Endodermal cell (in vitro differentiated cells): ENCODE results near the gene NUFIP1. TPM values are rescaled to one million over a fixed set of nuclear protein-coding genes. Genes with fewer than 3 reads are reported as not detected.
A peak's percentile ranks its signal among the peaks of the same experiment; 100 is the strongest.

ENCODE experiments used
- DNase-seq: peaks from one replicate; pipeline ENCODE4 v3.0.0-alpha.2; 2017
- H3K27ac ChIP-seq: 2 replicates; pipeline ENCODE4 v1.5.1; 2013; ENCODE audit warnings: mild to moderate bottlenecking, low read depth, low read length, moderate library complexity
- H3K27me3 ChIP-seq: 2 replicates; pipeline ENCODE4 v1.6.1; 2013; ENCODE audit warnings: mild to moderate bottlenecking, low read length, moderate library complexity; ENCODE audit not compliant: insufficient read depth, control insufficient read depth, poor library complexity, severe bottlenecking
- H3K36me3 ChIP-seq: 2 replicates; pipeline ENCODE4 v1.7.0; 2013; ENCODE audit warnings: mild to moderate bottlenecking, low read length, moderate library complexity; ENCODE audit not compliant: control insufficient read depth, insufficient read depth
- H3K4me1 ChIP-seq: one replicate; pipeline ENCODE4 v1.7.0; 2013; ENCODE audit warnings: low read length; ENCODE audit not compliant: control insufficient read depth, insufficient read depth
- H3K4me3 ChIP-seq: 2 replicates; pipeline ENCODE4 v1.5.1; 2013; ENCODE audit warnings: mild to moderate bottlenecking, low read length, moderate library complexity
- H3K9ac ChIP-seq: 2 replicates; pipeline ENCODE4 v1.6.1; 2013; ENCODE audit warnings: mild to moderate bottlenecking, low read length, moderate library complexity; ENCODE audit not compliant: poor library complexity, severe bottlenecking; ENCODE audit errors: extremely low read depth
- H3K9me3 ChIP-seq: 2 replicates; pipeline ENCODE4 v1.6.1; 2013; ENCODE audit warnings: mild to moderate bottlenecking, low read length, moderate library complexity; ENCODE audit not compliant: control insufficient read depth
- H3K27ac Mint-ChIP-seq: 2 replicates; pipeline ENCODE4 v1.8.0; 2020; ENCODE audit warnings: mixed read lengths
- H3K27me3 Mint-ChIP-seq: 2 replicates; pipeline ENCODE4 v1.8.0; 2021; ENCODE audit warnings: mild to moderate bottlenecking, mixed read lengths; ENCODE audit not compliant: insufficient read depth
- H3K36me3 Mint-ChIP-seq: 2 replicates; pipeline ENCODE4 v1.8.0; 2020; ENCODE audit warnings: low read depth, mixed read lengths
- H3K4me1 Mint-ChIP-seq: 2 replicates; pipeline ENCODE4 v1.8.0; 2020; ENCODE audit warnings: mixed read lengths
- H3K4me3 Mint-ChIP-seq: 2 replicates; pipeline ENCODE4 v1.8.0; 2020; ENCODE audit warnings: mild to moderate bottlenecking, moderate library complexity, mixed read lengths
- H3K9me3 Mint-ChIP-seq: 2 replicates; pipeline ENCODE4 v1.8.0; 2020; ENCODE audit warnings: mild to moderate bottlenecking, mixed read lengths
- WGBS, 2 experiments: methylation state at CpG; one replicate each; pipeline versions ENCODE4 v1.1.5 to v1.1.7; 2013; ENCODE audit warnings: missing lambda C conversion rate in 2 of 2, mixed read lengths in 1 of 2; ENCODE audit not compliant: insufficient coverage in 1 of 2, insufficient read length in 1 of 2; 5-methylcytosine and 5-hydroxymethylcytosine counted together
- total RNA-seq, 2 donors: library from RNA; stranded (reverse); fragmentation: NEBNext Ultra II Directional in 1 of 2; extraction: Animal tissue kit (Norgen Biotek cat#: 25700) in 1 of 2; gene quantifications; 2 replicates in 1 of 2; 3 replicates in 1 of 2; pipeline ENCODE4 v1.2.1, GENCODE V29; 2021
- TF ChIP-seq, protein P1 (sequence below): fragments of 200-600 bp; sonication (generic); conservative IDR thresholded peaks from 2 replicates; pipeline ENCODE4 v1.5.0; 2021; ENCODE audit warnings: antibody characterized with exemption, mild to moderate bottlenecking

NUFIP1 gene
- total RNA-seq, 2 donors from 2014 or later: 11.0 to 13.9 TPM

DNA sequence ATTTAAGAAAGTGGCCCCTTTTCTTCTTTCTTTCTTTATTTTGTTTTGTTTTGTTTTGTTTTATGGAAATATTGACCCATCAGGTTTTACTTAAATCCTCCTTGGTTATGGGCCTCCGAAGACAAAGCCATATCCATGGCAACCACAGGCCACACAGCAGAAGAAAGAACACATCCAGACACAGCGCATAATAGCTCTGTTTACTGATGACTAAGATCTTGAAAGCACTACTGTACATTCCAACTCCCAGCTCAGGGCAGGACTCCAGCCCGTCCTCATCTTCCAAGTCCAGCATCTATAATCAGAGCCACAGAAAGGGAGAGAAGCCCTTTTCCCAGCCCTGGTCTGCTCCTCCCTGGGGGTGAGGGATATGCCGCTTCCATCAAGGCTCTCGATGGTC lies 84.3 kb downstream of the NUFIP1 start:
- H3K9ac ChIP-seq: no peak overlapping the region
- H3K36me3 ChIP-seq: no peaks in the 10 kb centered on the region
- Mint-ChIP-seq H3K9me3 (no peaks in the 10 kb centered on the region), H3K27me3 (no peaks in the 10 kb centered on the region), H3K4me3 (no peak overlapping the region), H3K27ac (no peak overlapping the region), H3K36me3 (no peaks in the 10 kb centered on the region), H3K4me1 (peaks cover 6% of the 10 kb centered on the region)
- no peak overlapping the region for H3K4me3 ChIP-seq
- H3K27ac ChIP-seq: peak overlapping the region; percentile 98
- no peaks in the 10 kb centered on the region for H3K9me3 ChIP-seq
- H3K4me1 ChIP-seq: no peaks in the 10 kb centered on the region
- no peaks in the 10 kb centered on the region for H3K27me3 ChIP-seq
- no peak for DNase-seq
- 83 to 96% methylated on average over 3 to 5 of the region's 5 CpGs for WGBS, 2 experiments
- TF ChIP-seq, protein P1, sequence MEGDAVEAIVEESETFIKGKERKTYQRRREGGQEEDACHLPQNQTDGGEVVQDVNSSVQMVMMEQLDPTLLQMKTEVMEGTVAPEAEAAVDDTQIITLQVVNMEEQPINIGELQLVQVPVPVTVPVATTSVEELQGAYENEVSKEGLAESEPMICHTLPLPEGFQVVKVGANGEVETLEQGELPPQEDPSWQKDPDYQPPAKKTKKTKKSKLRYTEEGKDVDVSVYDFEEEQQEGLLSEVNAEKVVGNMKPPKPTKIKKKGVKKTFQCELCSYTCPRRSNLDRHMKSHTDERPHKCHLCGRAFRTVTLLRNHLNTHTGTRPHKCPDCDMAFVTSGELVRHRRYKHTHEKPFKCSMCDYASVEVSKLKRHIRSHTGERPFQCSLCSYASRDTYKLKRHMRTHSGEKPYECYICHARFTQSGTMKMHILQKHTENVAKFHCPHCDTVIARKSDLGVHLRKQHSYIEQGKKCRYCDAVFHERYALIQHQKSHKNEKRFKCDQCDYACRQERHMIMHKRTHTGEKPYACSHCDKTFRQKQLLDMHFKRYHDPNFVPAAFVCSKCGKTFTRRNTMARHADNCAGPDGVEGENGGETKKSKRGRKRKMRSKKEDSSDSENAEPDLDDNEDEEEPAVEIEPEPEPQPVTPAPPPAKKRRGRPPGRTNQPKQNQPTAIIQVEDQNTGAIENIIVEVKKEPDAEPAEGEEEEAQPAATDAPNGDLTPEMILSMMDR: no peak

DNA sequence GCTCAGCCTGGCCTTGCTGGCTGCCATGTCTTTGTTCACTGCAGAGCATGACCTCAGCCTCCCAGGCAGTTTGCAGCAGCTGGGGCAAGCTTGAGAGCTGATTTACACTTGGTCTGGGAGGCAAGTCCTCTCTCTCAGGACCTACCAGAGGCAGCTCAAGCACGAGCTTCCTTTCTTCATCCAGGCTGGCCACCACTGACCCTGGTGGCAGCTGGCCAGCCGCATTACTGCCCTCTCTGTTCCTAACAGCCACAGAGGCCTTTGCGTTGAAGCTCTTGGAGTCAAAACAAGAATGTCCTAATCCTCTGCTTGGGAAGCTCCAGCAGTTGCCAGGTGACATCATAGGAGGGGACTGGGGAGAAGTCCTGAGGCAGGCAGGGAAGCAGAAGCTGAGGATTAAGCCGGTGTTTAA lies 85.7 kb downstream of the NUFIP1 start:
- Mint-ChIP-seq H3K4me1 (peaks cover 6% of the 10 kb centered on the region), H3K27me3 (no peaks in the 10 kb centered on the region), H3K9me3 (no peaks in the 10 kb centered on the region), H3K4me3 (no peak overlapping the region), H3K27ac (peak overlapping the region; percentile 41), H3K36me3 (no peaks in the 10 kb centered on the region)
- Histone ChIP-seq H3K27ac (peak overlapping the region; percentile 98), H3K27me3 (no peaks in the 10 kb centered on the region), H3K36me3 (no peaks in the 10 kb centered on the region), H3K4me1 (no peaks in the 10 kb centered on the region), H3K9me3 (no peaks in the 10 kb centered on the region), H3K4me3 (no peak overlapping the region), H3K9ac (no peak overlapping the region)
- TF ChIP-seq, protein P1: no peak
- no peak for DNase-seq
- 81 to 92% methylated on average over 3 to 4 of the region's 4 CpGs for WGBS, 2 experiments

DNA sequence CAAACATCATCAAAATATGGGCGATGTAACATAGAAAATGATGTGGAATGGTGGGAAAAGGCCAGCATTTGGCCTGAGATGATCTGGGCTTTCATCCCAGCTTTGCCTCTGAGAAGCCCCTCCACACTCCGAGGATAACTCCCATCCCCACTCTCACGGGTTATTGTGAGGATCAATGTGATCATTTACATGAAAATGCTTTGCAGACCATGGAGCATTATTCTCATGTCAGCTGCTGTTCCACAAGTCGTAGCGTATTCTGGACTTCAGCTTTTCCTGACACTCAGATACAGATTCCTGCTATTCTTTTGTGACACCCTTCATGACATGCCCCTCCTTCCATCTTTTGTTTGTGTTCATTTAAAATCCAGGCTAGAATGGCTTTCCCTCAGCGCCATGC lies 86.5 kb downstream of the NUFIP1 start:
- Histone ChIP-seq H3K27me3 (no peaks in the 10 kb centered on the region), H3K4me3 (no peak overlapping the region), H3K36me3 (no peaks in the 10 kb centered on the region), H3K27ac (peak overlapping the region; percentile 98), H3K9ac (no peak overlapping the region), H3K9me3 (no peaks in the 10 kb centered on the region), H3K4me1 (no peaks in the 10 kb centered on the region)
- TF ChIP-seq, protein P1: no peak
- Mint-ChIP-seq H3K4me1 (peaks cover 6% of the 10 kb centered on the region), H3K27ac (no peak overlapping the region), H3K4me3 (no peak overlapping the region), H3K36me3 (no peaks in the 10 kb centered on the region), H3K27me3 (no peaks in the 10 kb centered on the region), H3K9me3 (no peaks in the 10 kb centered on the region)
- no peak for DNase-seq
- WGBS, 2 experiments: 60 to 86% methylated on average over 4 to 6 of the region's 6 CpGs
